SK-N-SH treated with all-trans-retinoic acid at 6 μM for 48 hours (cell line): Measurements from ENCODE around the gene GCNT4.

Experiments used
- ATAC-seq: fragments of 200-7000 bp; cut with Tn5 transposase; 3 replicates; pipeline ENCODE4 v1.9.1; 2020; ENCODE audit warnings: mild to moderate bottlenecking, moderate library complexity
- ARNTL ChIP-seq: fragments of 450-650 bp; formaldehyde crosslinking; IDR thresholded peaks from 2 replicates; pipeline ENCODE4 v1.5.0; 2020; ENCODE audit warnings: low read depth, mild to moderate bottlenecking, moderate library complexity, borderline replicate concordance
- BACH2 ChIP-seq: fragments of 250-450 bp; sonication (Bioruptor Pico); IDR thresholded peaks from 2 replicates; pipeline ENCODE4 v1.9.0; 2021; ENCODE audit warnings: mild to moderate bottlenecking, borderline replicate concordance
- CREB5 ChIP-seq: fragments of 250-450 bp; sonication (Bioruptor Pico); IDR thresholded peaks from 2 replicates; pipeline ENCODE4 v1.5.1; 2020; ENCODE audit warnings: low read depth, mild to moderate bottlenecking, moderate library complexity
- CSDC2 ChIP-seq: fragments of 250-450 bp; sonication (Bioruptor Pico); IDR thresholded peaks from 2 replicates; pipeline ENCODE4 v1.5.0; 2020; ENCODE audit warnings: mild to moderate bottlenecking, moderate library complexity
- CSRNP3 ChIP-seq: fragments of 250-450 bp; sonication (Bioruptor Pico); IDR thresholded peaks from 2 replicates; pipeline ENCODE4 v1.5.1; 2021; ENCODE audit warnings: mild to moderate bottlenecking, moderate library complexity
- ESRRG ChIP-seq: fragments of 250-450 bp; sonication (Bioruptor Pico); IDR thresholded peaks from 2 replicates; pipeline ENCODE4 v1.6.1; 2021; ENCODE audit warnings: mild to moderate bottlenecking
- GLIS3 ChIP-seq: fragments of 250-450 bp; sonication (Bioruptor Pico); IDR thresholded peaks from 2 replicates; pipeline ENCODE4 v1.5.0; 2020; ENCODE audit warnings: mild to moderate bottlenecking, moderate library complexity
- ISL1 ChIP-seq: fragments of 250-450 bp; sonication (Bioruptor Pico); IDR thresholded peaks from 2 replicates; pipeline ENCODE4 v2.1.2; 2022; ENCODE audit warnings: mild to moderate bottlenecking, moderate library complexity
- OSR1 ChIP-seq: fragments of 250-450 bp; sonication (Bioruptor Pico); IDR thresholded peaks from 2 replicates; pipeline ENCODE4 v1.8.0; 2022; ENCODE audit warnings: moderate library complexity, mild to moderate bottlenecking, inconsistent platforms
- PATZ1 ChIP-seq: fragments of 250-450 bp; sonication (Bioruptor Pico); IDR thresholded peaks from 2 replicates; pipeline ENCODE4 v1.8.0; 2020; ENCODE audit warnings: mild to moderate bottlenecking, moderate library complexity, borderline replicate concordance
- POU6F1 ChIP-seq: fragments of 250-450 bp; sonication (Bioruptor Pico); IDR thresholded peaks from 2 replicates; pipeline ENCODE4 v1.8.0; 2021; ENCODE audit warnings: low read depth, mild to moderate bottlenecking, moderate library complexity, borderline replicate concordance
- PPARA ChIP-seq: fragments of 250-450 bp; sonication (Bioruptor Pico); IDR thresholded peaks from 2 replicates; pipeline ENCODE4 v1.5.0; 2020; ENCODE audit warnings: mild to moderate bottlenecking, borderline replicate concordance
- RARB ChIP-seq: fragments of 250-450 bp; sonication (Bioruptor Pico); IDR thresholded peaks from 2 replicates; pipeline ENCODE4 v1.8.0; 2021; ENCODE audit warnings: mild to moderate bottlenecking, moderate library complexity
- TCF4 ChIP-seq: fragments of 250-450 bp; sonication (Bioruptor Pico); IDR thresholded peaks from 2 replicates; pipeline ENCODE4 v1.8.0; 2021; ENCODE audit warnings: mild to moderate bottlenecking, moderate library complexity, borderline replicate concordance
- TOX ChIP-seq: fragments of 250-450 bp; sonication (Bioruptor Pico); IDR thresholded peaks from 2 replicates; pipeline ENCODE4 v1.8.0; 2021; ENCODE audit warnings: mild to moderate bottlenecking, moderate library complexity, borderline replicate concordance
- TSHZ2 ChIP-seq: fragments of 250-450 bp; sonication (Bioruptor Pico); IDR thresholded peaks from 2 replicates; pipeline ENCODE4 v1.5.0; 2020; ENCODE audit warnings: mild to moderate bottlenecking, moderate library complexity
- ZC3H10 ChIP-seq: fragments of 250-450 bp; sonication (Bioruptor Pico); IDR thresholded peaks from 2 replicates; pipeline ENCODE4 v1.5.1; 2021; ENCODE audit warnings: mild to moderate bottlenecking, moderate library complexity
- ZFP3 ChIP-seq: fragments of 250-450 bp; sonication (Bioruptor Pico); IDR thresholded peaks from 2 replicates; pipeline ENCODE4 v1.5.0; 2020; ENCODE audit warnings: mild to moderate bottlenecking, moderate library complexity
- ZFP30 ChIP-seq: fragments of 450-650 bp; formaldehyde crosslinking; IDR thresholded peaks from 2 replicates; pipeline ENCODE4 v1.5.0; 2022; ENCODE audit warnings: mild to moderate bottlenecking, moderate library complexity
- ZNF70 ChIP-seq: fragments of 450-650 bp; formaldehyde crosslinking; IDR thresholded peaks from 2 replicates; pipeline ENCODE4 v1.5.0; 2020; ENCODE audit warnings: mild to moderate bottlenecking, moderate library complexity
- ZNF8 ChIP-seq: fragments of 450-650 bp; formaldehyde crosslinking; IDR thresholded peaks from 2 replicates; pipeline ENCODE4 v1.5.0; 2020; ENCODE audit warnings: mild to moderate bottlenecking, moderate library complexity

Gene GCNT4

GRCh38 chr5:75049456-75050351 is 2.7 kb downstream of the GCNT4 start:
- no peak for TF ChIP-seq TCF4 (CRISPR knock-in tag)
- TF ChIP-seq RARB, result no peak
- no peak for TF ChIP-seq ZNF8 (CRISPR knock-in tag)
- no peak for TF ChIP-seq ZNF70 (CRISPR knock-in tag)
- no peak for TF ChIP-seq PATZ1 (CRISPR knock-in tag)
- TF ChIP-seq CREB5 (CRISPR knock-in tag), result no peak
- TF ChIP-seq CSRNP3 (CRISPR knock-in tag), result no peak
- TF ChIP-seq POU6F1 (CRISPR knock-in tag), result no peak
- TF ChIP-seq TSHZ2, result no peak
- TF ChIP-seq ISL1, result no peak
- TF ChIP-seq ESRRG (CRISPR knock-in tag), result no peak
- no peak for TF ChIP-seq OSR1 (CRISPR knock-in tag)
- no peak for TF ChIP-seq CSDC2 (CRISPR knock-in tag)
- TF ChIP-seq PPARA (CRISPR knock-in tag), result no peak
- no peak for TF ChIP-seq ZFP30 (CRISPR knock-in tag)
- TF ChIP-seq TOX (CRISPR knock-in tag), result no peak
- no peak for TF ChIP-seq BACH2 (CRISPR knock-in tag)
- no peak for TF ChIP-seq ZFP3 (CRISPR knock-in tag)
- no peak for TF ChIP-seq ZC3H10 (CRISPR knock-in tag)
- ATAC-seq, result peak; percentile 66

GRCh38 chr5:75048457-75048953 is 3.9 kb downstream of the GCNT4 start:
- no peak for ATAC-seq
- no peak for TF ChIP-seq ARNTL (CRISPR knock-in tag)
- no peak for TF ChIP-seq CSDC2 (CRISPR knock-in tag)
- no peak for TF ChIP-seq POU6F1 (CRISPR knock-in tag)
- TF ChIP-seq GLIS3 (CRISPR knock-in tag), result no peak
- TF ChIP-seq, all 23 proteins: peak for 0
